ENCODE results near the gene DDO.

DNA sequence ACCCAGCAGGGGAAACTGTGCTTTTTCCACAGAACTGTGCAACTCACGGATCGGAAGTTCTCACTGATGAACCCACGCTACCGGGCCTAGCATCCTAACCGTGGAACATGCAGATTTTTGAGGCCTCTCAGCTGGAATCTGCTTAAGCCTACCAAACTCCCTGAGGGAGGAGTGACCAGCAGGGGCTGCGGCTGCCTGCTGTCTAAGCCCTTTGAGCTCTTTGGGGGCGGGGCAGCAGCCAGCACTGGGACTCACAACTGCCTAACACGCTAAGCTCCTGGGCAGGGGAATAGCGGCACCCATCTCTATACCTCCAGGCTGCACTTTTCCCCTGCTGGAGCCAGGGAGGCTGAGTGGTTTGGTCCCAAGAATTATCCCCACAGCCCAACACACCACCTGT lies 36.8 kb downstream of the DDO start:
- no peak for TF ChIP-seq POLR2A (IDR thresholded peaks at IDR 0.05)
- TF ChIP-seq, protein P1, sequence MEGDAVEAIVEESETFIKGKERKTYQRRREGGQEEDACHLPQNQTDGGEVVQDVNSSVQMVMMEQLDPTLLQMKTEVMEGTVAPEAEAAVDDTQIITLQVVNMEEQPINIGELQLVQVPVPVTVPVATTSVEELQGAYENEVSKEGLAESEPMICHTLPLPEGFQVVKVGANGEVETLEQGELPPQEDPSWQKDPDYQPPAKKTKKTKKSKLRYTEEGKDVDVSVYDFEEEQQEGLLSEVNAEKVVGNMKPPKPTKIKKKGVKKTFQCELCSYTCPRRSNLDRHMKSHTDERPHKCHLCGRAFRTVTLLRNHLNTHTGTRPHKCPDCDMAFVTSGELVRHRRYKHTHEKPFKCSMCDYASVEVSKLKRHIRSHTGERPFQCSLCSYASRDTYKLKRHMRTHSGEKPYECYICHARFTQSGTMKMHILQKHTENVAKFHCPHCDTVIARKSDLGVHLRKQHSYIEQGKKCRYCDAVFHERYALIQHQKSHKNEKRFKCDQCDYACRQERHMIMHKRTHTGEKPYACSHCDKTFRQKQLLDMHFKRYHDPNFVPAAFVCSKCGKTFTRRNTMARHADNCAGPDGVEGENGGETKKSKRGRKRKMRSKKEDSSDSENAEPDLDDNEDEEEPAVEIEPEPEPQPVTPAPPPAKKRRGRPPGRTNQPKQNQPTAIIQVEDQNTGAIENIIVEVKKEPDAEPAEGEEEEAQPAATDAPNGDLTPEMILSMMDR (IDR thresholded peaks at IDR 0.05 in 4 of 5, conservative IDR thresholded peaks at IDR 0.05 in 1 of 5) = no peak
